Endothelial cell (in vitro differentiated cells): ENCODE measurements around the gene TRPV3. TPM values are rescaled to one million over a fixed set of nuclear protein-coding genes. Genes with fewer than 3 reads are reported as not detected.
"Not testable (repeated sequence)": the region's sequence is repeated elsewhere in the genome, so short reads cannot be mapped to it uniquely, and the experiment has no call there.

Experiments used
- DNase-seq: peaks from one replicate; pipeline ENCODE4 v3.0.0; 2021; ENCODE audit warnings: low spot score
- H3K27ac Mint-ChIP-seq: one replicate; pipeline ENCODE4 v1.8.0; 2021; ENCODE audit warnings: mixed read lengths, inconsistent platforms; ENCODE audit not compliant: unreplicated experiment
- H3K27me3 Mint-ChIP-seq: one replicate; pipeline ENCODE4 v1.8.0; 2021; ENCODE audit warnings: mild to moderate bottlenecking, moderate library complexity, mixed read lengths, inconsistent platforms; ENCODE audit not compliant: unreplicated experiment
- H3K36me3 Mint-ChIP-seq: one replicate; pipeline ENCODE4 v1.8.0; 2021; ENCODE audit warnings: mild to moderate bottlenecking, low read depth, mixed read lengths, inconsistent platforms; ENCODE audit not compliant: unreplicated experiment
- H3K4me1 Mint-ChIP-seq: one replicate; pipeline ENCODE4 v1.8.0; 2021; ENCODE audit warnings: mild to moderate bottlenecking, mixed read lengths, inconsistent platforms; ENCODE audit not compliant: unreplicated experiment
- H3K4me3 Mint-ChIP-seq: one replicate; pipeline ENCODE4 v1.8.0; 2021; ENCODE audit warnings: mild to moderate bottlenecking, mixed read lengths, inconsistent platforms; ENCODE audit not compliant: unreplicated experiment
- H3K9me3 Mint-ChIP-seq: one replicate; pipeline ENCODE4 v1.8.0; 2021; ENCODE audit warnings: mixed read lengths, inconsistent platforms; ENCODE audit not compliant: unreplicated experiment
- CTCF ChIP-seq: fragments of 200-600 bp; sonication (generic); IDR thresholded peaks from one replicate; pipeline ENCODE4 v1.5.0; 2021; ENCODE audit warnings: antibody characterized with exemption; ENCODE audit not compliant: unreplicated experiment
- total RNA-seq: library from RNA; stranded (reverse); fragmentation: NEBNext Ultra II Directional; extraction: Animal tissue kit (Norgen Biotek cat#: 25700); gene quantifications from one replicate; pipeline ENCODE4 v1.2.1, GENCODE V29; 2021; ENCODE audit not compliant: unreplicated experiment

The TRPV3 gene
- total RNA-seq, 1 donor from 2014 or later = not detected

DNA sequence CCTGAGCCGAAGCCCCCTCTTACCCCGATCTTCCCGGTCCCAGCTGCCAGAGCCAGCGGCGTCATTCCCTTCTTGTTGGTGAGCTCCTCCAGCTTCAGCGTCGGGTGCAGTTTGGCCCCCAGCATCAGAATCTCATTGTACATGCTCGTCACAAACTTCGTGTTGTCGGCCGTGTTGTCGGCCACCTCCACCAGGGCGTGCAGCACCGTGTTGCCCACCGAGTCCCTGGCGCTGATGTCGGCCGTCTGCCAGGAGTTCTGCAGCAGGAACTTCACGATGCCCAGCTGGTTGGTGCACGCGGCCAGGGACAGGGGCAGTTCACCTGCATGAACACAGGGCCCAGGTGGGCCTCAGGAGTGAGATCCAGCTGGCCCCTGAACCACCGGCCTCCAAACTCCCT is 32.2 kb upstream of the TRPV3 start:
- Mint-ChIP-seq H3K9me3 (no peaks in the 10 kb centered on the region), H3K27me3 (peaks cover 9% of the 10 kb centered on the region), H3K36me3 (peaks cover 24% of the 10 kb centered on the region), H3K4me1 (peaks cover 3% of the 10 kb centered on the region), H3K4me3 (no peak overlapping the region), H3K27ac (no peak overlapping the region)
- no peak for TF ChIP-seq CTCF
- no peak for DNase-seq

DNA sequence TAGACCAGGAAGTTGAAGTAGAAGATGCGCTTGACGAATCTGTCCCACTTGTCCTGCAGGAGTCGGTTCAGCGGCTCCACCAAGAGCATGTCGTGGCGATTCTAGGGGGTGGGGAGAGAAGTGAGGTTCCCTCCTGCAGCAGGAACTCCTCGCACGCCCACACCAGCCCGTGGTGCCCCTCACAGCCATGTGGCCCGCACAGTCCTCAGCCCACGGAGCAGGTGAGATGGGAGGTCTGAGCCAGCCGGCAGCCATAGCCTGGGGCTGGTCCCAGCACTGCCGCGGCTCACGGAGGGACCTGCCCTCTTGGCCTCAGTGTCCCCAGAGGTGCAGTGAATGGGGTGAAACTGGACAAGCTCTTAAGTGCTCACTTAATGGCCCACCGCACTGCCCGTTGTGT is 28.2 kb upstream of the TRPV3 start:
- DNase-seq = no peak

DNA sequence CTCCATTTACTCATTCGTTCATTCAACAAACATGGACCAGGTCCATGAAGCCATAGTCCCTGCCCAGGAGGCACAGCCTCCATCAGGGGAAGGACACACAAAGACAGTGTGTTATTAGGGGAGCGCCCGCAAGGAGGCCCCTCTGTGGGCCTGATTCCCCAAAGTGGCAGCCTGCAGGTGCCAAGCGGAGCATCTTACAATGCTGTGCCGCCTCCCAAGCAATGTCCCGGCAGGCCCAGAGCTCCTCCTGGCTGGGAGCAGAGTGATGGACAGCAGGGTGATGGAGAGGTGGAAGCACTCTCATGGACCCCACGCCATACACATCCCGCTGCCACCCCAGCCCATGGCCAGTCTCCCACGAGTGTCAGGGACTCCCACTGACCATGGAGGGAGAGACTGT is 25.8 kb upstream of the TRPV3 start:
- DNase-seq = no peak
- H3K27me3 Mint-ChIP-seq = no peaks in the 10 kb centered on the region
- peaks cover 10% of the 10 kb centered on the region for H3K36me3 Mint-ChIP-seq
- no peak for TF ChIP-seq CTCF
- no peaks in the 10 kb centered on the region for H3K9me3 Mint-ChIP-seq
- H3K4me1 Mint-ChIP-seq = no peaks in the 10 kb centered on the region
- H3K27ac Mint-ChIP-seq = no peak overlapping the region
- H3K4me3 Mint-ChIP-seq = no peak overlapping the region

More for the DNA sequence above, 28.2 kb upstream of the TRPV3 start:
- peaks cover 2% of the 10 kb centered on the region for H3K27me3 Mint-ChIP-seq
- H3K27ac Mint-ChIP-seq = no peak overlapping the region
- no peaks in the 10 kb centered on the region for H3K4me1 Mint-ChIP-seq
- H3K9me3 Mint-ChIP-seq = no peaks in the 10 kb centered on the region
- H3K36me3 Mint-ChIP-seq = peaks cover 15% of the 10 kb centered on the region
- TF ChIP-seq CTCF = no peak
- H3K4me3 Mint-ChIP-seq = no peak overlapping the region

- Mint-ChIP-seq H3K9me3 (no peaks in the 10 kb centered on the region), H3K36me3 (peaks cover 10% of the 10 kb centered on the region), H3K4me3 (no peak overlapping the region), H3K27ac (no peak overlapping the region), H3K27me3 (no peaks in the 10 kb centered on the region), H3K4me1 (no peaks in the 10 kb centered on the region)
- TF ChIP-seq CTCF = no peak
- no peak for DNase-seq
Measured at GRCh38 chr17:3582915-3583314, 25.3 kb upstream of the TRPV3 start.

- H3K36me3 Mint-ChIP-seq, H3K9me3 Mint-ChIP-seq, H3K4me1 Mint-ChIP-seq, H3K27ac Mint-ChIP-seq, H3K4me3 Mint-ChIP-seq, DNase-seq, H3K27me3 Mint-ChIP-seq: not testable (repeated sequence)
Measured at GRCh38 chr17:3578667-3579066, 21.1 kb upstream of the TRPV3 start.

- Mint-ChIP-seq H3K27me3 (no peaks in the 10 kb centered on the region), H3K4me3 (no peak overlapping the region), H3K9me3 (no peaks in the 10 kb centered on the region), H3K4me1 (no peaks in the 10 kb centered on the region), H3K36me3 (peaks cover 5% of the 10 kb centered on the region), H3K27ac (no peak overlapping the region)
- TF ChIP-seq CTCF = no peak
- DNase-seq = no peak
Measured at GRCh38 chr17:3576970-3577369, 19.4 kb upstream of the TRPV3 start.
